Measurements from ENCODE around the gene CTNNA3.
A peak's percentile ranks its signal among the peaks of the same experiment; 100 is the strongest.

The CTNNA3 gene

DNA sequence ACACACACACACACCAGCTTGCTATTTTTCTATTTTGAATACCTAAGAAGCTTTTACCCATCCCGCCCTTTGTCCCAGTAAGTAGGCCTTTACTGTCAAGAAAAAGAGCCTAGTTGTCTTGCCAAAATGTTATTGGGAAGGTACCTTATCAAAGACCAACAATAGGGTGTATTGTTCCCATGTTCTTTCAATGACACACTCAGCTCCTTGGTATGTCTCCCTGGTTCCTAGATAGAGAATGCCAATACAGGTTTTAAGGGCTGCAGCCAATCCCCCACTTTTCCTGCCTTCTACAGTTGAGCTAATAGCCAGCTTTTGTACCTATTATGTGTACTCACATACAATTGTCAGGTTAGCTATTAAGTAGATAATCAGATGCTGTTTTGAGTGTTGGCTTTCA, 862.1 kb downstream of the CTNNA3 start:
- no peak for DNase-seq (ENCODE audit: low read depth)
- TF ChIP-seq, protein P1, sequence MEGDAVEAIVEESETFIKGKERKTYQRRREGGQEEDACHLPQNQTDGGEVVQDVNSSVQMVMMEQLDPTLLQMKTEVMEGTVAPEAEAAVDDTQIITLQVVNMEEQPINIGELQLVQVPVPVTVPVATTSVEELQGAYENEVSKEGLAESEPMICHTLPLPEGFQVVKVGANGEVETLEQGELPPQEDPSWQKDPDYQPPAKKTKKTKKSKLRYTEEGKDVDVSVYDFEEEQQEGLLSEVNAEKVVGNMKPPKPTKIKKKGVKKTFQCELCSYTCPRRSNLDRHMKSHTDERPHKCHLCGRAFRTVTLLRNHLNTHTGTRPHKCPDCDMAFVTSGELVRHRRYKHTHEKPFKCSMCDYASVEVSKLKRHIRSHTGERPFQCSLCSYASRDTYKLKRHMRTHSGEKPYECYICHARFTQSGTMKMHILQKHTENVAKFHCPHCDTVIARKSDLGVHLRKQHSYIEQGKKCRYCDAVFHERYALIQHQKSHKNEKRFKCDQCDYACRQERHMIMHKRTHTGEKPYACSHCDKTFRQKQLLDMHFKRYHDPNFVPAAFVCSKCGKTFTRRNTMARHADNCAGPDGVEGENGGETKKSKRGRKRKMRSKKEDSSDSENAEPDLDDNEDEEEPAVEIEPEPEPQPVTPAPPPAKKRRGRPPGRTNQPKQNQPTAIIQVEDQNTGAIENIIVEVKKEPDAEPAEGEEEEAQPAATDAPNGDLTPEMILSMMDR (IDR thresholded peaks at IDR 0.05; ENCODE audit: control insufficient read depth, insufficient read depth, low read depth, low read length, missing control alignments), result no peak
- no peak overlapping the region for H3K4me3 ChIP-seq (ENCODE audit: control insufficient read depth, low read depth, low read length)

DNA sequence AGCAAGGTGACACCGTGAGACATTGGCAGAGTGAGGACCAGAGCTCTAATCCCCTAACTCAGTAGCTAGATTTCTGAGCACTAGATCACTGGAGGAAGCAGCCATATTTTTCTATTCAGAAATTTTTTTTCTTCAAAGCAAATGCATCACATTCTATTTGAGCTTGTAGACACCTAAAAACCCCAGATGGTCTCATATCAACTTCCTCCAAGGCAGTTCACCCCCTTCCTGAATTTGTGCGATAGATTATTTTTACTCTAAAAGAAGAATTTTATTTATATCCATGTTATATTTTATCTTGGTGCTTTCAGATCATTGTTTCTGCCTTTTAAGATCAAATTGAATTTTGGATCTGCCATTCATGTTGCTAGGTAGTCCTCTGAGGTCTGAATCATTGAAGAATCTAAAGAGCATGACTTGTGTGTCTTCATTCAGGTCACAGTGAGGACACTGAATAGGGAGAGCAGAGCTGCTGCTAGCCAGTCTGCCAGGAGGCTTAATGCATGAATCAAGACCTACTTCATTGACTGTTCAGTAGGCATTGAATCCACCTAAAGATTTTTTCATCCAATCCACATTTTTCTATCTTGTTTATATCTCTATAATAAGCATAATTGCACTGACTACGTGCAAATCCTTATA, 863.1 kb downstream of the CTNNA3 start:
- DNase-seq (ENCODE audit: low read depth), result no peak
- H3K4me3 ChIP-seq (ENCODE audit: control insufficient read depth, low read depth, low read length), result no peak overlapping the region
- TF ChIP-seq, protein P1 (IDR thresholded peaks at IDR 0.05; ENCODE audit: control insufficient read depth, insufficient read depth, low read depth, low read length, missing control alignments), result no peak

DNA sequence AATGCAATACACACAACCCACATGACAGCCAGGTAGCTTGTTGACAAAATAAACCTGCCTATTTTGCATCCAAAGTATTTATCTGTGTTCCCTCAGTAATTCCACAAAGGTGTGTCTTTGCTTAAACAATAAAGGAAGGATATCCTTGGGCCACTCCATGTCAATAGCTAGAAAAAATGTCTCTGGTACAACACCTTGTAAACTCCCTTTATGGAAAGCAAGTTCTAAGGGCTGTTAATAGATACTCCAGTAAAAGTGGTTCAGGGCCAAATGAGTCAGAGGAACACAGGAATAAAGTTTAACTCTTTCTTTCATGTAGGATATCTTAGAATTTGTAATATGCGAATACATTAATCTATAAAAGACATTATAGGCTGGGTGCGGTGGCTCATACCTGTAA, 867.0 kb downstream of the CTNNA3 start:
- DNase-seq (ENCODE audit: low read depth), result no peak
- H3K4me3 ChIP-seq (ENCODE audit: control insufficient read depth, low read depth, low read length), result no peak overlapping the region
- TF ChIP-seq, protein P1 (IDR thresholded peaks at IDR 0.05; ENCODE audit: control insufficient read depth, insufficient read depth, low read depth, low read length, missing control alignments), result no peak

DNA sequence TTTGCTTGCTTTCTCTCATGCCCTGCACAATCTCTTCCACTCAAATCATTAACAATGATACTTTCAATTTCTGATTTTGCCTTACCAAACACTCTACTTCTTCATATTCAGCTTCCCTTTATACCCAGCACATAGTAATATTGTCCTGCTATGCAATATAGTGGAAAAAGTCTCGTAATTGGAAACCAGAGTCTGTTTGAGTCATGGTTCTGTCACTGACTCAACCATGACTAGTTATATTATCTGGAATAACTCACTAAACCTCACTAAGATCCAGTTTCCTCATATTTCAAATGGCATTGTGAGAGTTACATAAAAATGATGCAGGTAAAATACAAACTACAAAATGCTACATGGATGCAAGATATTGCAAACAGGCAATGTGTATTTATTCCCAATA, 868.6 kb downstream of the CTNNA3 start:
- TF ChIP-seq, protein P1 (IDR thresholded peaks at IDR 0.05; ENCODE audit: control insufficient read depth, insufficient read depth, low read depth, low read length, missing control alignments), result no peak
- no peak overlapping the region for H3K4me3 ChIP-seq (ENCODE audit: control insufficient read depth, low read depth, low read length)
- DNase-seq (ENCODE audit: low read depth), result peak; percentile 13

DNA sequence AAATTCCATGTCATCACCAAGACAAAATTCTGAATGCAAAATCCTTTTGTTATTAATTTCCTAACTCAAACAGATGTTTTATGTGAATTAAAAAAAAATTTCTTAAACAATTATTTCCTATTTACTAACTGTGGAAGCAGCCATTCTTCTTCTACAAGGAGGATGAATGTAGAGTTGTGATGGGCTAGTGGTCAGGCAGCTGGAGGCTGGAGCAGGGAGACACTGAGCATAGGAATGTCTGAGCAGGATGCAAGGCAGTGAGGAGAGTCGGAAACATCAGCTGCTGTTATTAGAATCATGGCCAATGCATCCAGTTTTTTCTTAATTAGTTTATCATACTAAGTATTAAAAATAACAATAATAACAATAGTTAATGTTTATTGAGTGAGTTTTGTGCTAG, 872.7 kb downstream of the CTNNA3 start:
- no peak overlapping the region for H3K4me3 ChIP-seq (ENCODE audit: control insufficient read depth, low read depth, low read length)

DNA sequence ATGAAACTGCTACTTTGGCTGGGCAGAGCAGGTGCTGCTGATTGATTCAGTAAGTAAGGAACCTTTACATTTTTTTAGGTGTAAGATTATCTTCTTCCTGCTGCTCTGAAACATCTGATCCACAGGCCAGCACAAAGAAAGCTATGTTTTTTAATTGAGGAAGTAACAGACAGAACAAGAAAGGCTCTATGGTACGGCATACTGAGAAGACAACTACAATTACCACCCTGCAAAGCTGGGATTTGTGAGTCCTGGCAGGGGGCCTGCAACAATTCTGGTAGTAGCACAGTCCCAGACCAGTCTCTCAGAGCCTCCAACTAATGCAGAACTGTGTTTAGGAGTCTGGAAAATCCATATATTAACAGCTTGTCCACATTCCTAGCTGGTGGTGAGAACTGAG, 873.2 kb downstream of the CTNNA3 start:
- no peak overlapping the region for H3K4me3 ChIP-seq (ENCODE audit: control insufficient read depth, low read depth, low read length)
- TF ChIP-seq, protein P1 (IDR thresholded peaks at IDR 0.05; ENCODE audit: control insufficient read depth, insufficient read depth, low read depth, low read length, missing control alignments), result no peak
- no peak for DNase-seq (ENCODE audit: low read depth)

More for the DNA sequence above, 872.7 kb downstream of the CTNNA3 start:
- no peak for DNase-seq (ENCODE audit: low read depth)
- TF ChIP-seq, protein P1 (IDR thresholded peaks at IDR 0.05; ENCODE audit: control insufficient read depth, insufficient read depth, low read depth, low read length, missing control alignments), result no peak
